ENCODE measurements around the gene RNF39. TPM values are rescaled to one million over a fixed set of nuclear protein-coding genes. Genes with fewer than 3 reads are reported as not detected.

The RNF39 gene
- total RNA-seq, 6 experiments from 2014 or later, result not detected

- peak overlapping the region; percentile 40; the same call in 1 of the 2 replicates for H3K27ac Mint-ChIP-seq
- H3K9me3 Mint-ChIP-seq, result no peaks in the 10 kb centered on the region
- DNase-seq, result peak; percentile 75
- H3K27me3 Mint-ChIP-seq (ENCODE audit: insufficient read depth), result peaks cover 31% of the 10 kb centered on the region
- H3K36me3 Mint-ChIP-seq (ENCODE audit: low read depth), result no peaks in the 10 kb centered on the region
- H3K4me3 Mint-ChIP-seq, result peak overlapping the region; percentile 90
- TF ChIP-seq, protein P1, sequence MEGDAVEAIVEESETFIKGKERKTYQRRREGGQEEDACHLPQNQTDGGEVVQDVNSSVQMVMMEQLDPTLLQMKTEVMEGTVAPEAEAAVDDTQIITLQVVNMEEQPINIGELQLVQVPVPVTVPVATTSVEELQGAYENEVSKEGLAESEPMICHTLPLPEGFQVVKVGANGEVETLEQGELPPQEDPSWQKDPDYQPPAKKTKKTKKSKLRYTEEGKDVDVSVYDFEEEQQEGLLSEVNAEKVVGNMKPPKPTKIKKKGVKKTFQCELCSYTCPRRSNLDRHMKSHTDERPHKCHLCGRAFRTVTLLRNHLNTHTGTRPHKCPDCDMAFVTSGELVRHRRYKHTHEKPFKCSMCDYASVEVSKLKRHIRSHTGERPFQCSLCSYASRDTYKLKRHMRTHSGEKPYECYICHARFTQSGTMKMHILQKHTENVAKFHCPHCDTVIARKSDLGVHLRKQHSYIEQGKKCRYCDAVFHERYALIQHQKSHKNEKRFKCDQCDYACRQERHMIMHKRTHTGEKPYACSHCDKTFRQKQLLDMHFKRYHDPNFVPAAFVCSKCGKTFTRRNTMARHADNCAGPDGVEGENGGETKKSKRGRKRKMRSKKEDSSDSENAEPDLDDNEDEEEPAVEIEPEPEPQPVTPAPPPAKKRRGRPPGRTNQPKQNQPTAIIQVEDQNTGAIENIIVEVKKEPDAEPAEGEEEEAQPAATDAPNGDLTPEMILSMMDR (IDR thresholded peaks at IDR 0.05), result peak; percentile 93
- peaks cover 40% of the 10 kb centered on the region for H3K4me1 Mint-ChIP-seq (ENCODE audit: low read depth)
Measured at GRCh38 chr6:30102970-30103871, 27.7 kb upstream of the RNF39 start.

DNA sequence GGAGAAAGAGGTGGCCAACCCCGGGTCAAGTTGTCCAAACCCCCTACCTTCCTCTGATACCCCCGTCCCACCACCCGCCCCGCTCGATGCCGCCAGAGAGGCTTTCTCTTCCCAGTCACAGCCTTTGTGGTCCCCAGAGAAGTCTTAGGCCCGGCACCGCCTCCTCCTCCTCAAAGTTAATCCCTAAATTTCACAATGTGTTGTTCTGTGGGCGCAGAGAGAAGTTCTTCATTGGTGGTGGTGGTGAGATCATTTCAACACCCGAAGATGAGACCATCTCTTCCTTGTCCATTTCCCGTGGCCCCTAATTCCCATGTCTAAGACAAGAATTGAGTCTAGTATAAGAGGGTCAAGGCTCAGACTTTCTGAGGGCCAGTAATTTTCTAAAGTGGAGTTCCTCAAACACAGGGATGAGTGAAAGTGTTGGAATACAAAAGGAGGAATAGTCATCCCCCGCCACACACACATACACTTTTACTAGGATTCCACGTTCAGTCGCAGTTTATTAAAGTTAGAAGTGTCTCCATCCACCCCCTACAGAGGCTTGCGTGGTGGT is 26.9 kb upstream of the RNF39 start:
- TF ChIP-seq, protein P1 (IDR thresholded peaks at IDR 0.05), result no peak
- Mint-ChIP-seq H3K27me3 (ENCODE audit: insufficient read depth) (peaks cover 27% of the 10 kb centered on the region), H3K27ac (peak overlapping the region; percentile 40), H3K4me3 (peak overlapping the region; percentile 90), H3K9me3 (no peaks in the 10 kb centered on the region), H3K36me3 (ENCODE audit: low read depth) (no peaks in the 10 kb centered on the region), H3K4me1 (ENCODE audit: low read depth) (peaks cover 40% of the 10 kb centered on the region)
- no peak for DNase-seq

- Mint-ChIP-seq H3K4me3 (peak overlapping the region; percentile 90), H3K27ac (peak overlapping the region; percentile 47), H3K27me3 (ENCODE audit: insufficient read depth) (peaks cover 30% of the 10 kb centered on the region), H3K4me1 (ENCODE audit: low read depth) (peaks cover 40% of the 10 kb centered on the region), H3K36me3 (ENCODE audit: low read depth) (no peaks in the 10 kb centered on the region), H3K9me3 (no peaks in the 10 kb centered on the region)
- peak; percentile 85 for DNase-seq
- TF ChIP-seq, protein P1 (IDR thresholded peaks at IDR 0.05), result peak; percentile 39; the same call in 1 of the 2 replicates
Measured at GRCh38 chr6:30101444-30102413, 26.2 kb upstream of the RNF39 start.

GRCh38 chr6:30100585-30101443 is 25.2 kb upstream of the RNF39 start:
- TF ChIP-seq, protein P1 (IDR thresholded peaks at IDR 0.05), result peak; percentile 16; the same call in 1 of the 2 replicates
- DNase-seq, result no peak
- Mint-ChIP-seq H3K27me3 (ENCODE audit: insufficient read depth) (peaks cover 33% of the 10 kb centered on the region), H3K27ac (no peak overlapping the region; the same call in 1 of the 2 replicates), H3K4me1 (ENCODE audit: low read depth) (peaks cover 40% of the 10 kb centered on the region), H3K4me3 (peak overlapping the region; percentile 90), H3K9me3 (no peaks in the 10 kb centered on the region), H3K36me3 (ENCODE audit: low read depth) (no peaks in the 10 kb centered on the region)
